Smooth muscle cell of the brain vasculature (primary cell): Measurements from ENCODE around the gene HOXB8.

Experiments
- DNase-seq: peaks from one replicate; pipeline ENCODE4 v3.0.0-alpha.2; 2012; ENCODE audit warnings: low read depth, low spot score

The HOXB8 gene

GRCh38 chr17:48567646-48568354, 47.3 kb downstream of the HOXB8 start:
- DNase-seq = no peak

GRCh38 chr17:48567209-48567608, 47.9 kb downstream of the HOXB8 start:
- no peak for DNase-seq

GRCh38 chr17:48566717-48567116, 48.4 kb downstream of the HOXB8 start:
- no peak for DNase-seq

GRCh38 chr17:48565925-48566710, 49.0 kb downstream of the HOXB8 start:
- DNase-seq = no peak

GRCh38 chr17:48565022-48565554, 50.0 kb downstream of the HOXB8 start:
- no peak for DNase-seq

- DNase-seq = no peak
Measured at GRCh38 chr17:48564188-48565021, 50.7 kb downstream of the HOXB8 start.

- DNase-seq = no peak
Measured at GRCh38 chr17:48563867-48564187, 51.3 kb downstream of the HOXB8 start.

- DNase-seq = no peak
Measured at GRCh38 chr17:48563385-48563838, 51.7 kb downstream of the HOXB8 start.

- no peak for DNase-seq
Measured at GRCh38 chr17:48562934-48563333, 52.2 kb downstream of the HOXB8 start.
